ENCODE measurements around the gene HK1.

- TF ChIP-seq CTCF (IDR thresholded peaks at IDR 0.05; ENCODE audit: insufficient read depth, low read depth, low read length) (no peak), EZH2 (IDR thresholded peaks at IDR 0.05; ENCODE audit: insufficient read depth, low read length) (no peak)
These were observed 18.6 kb upstream of the HK1 start for GRCh38 chr10:69259547-69260243.

Measured in astrocyte (in vitro differentiated cells and primary cell).